ENCODE results near the gene RPTOR.

RPTOR gene

GRCh38 chr17:80822700-80823410 lies 278.2 kb downstream of the RPTOR start:
- DNase-seq, result no peak

- no peak for DNase-seq
Observed at GRCh38 chr17:80824549-80825470, 280.2 kb downstream of the RPTOR start.

- no peak for DNase-seq
Observed at GRCh38 chr17:80825471-80826345, 281.1 kb downstream of the RPTOR start.

GRCh38 chr17:80826346-80826954 lies 281.8 kb downstream of the RPTOR start:
- DNase-seq, result no peak

- peak; percentile 44 for DNase-seq
Observed at GRCh38 chr17:80826955-80827645, 282.5 kb downstream of the RPTOR start.

- DNase-seq, result no peak
Observed at GRCh38 chr17:80827646-80828643, 283.3 kb downstream of the RPTOR start.

- no peak for DNase-seq
Observed at GRCh38 chr17:80829166-80829813, 284.7 kb downstream of the RPTOR start.

- no peak for DNase-seq
Observed at GRCh38 chr17:80830020-80830780, 285.6 kb downstream of the RPTOR start.

GRCh38 chr17:80831491-80831890 lies 286.9 kb downstream of the RPTOR start:
- no peak for DNase-seq

GRCh38 chr17:80832266-80832676 lies 287.6 kb downstream of the RPTOR start:
- peak; percentile 65 for DNase-seq

- peak; percentile 78 for DNase-seq
Observed at GRCh38 chr17:80832888-80833583, 288.4 kb downstream of the RPTOR start.

- DNase-seq, result no peak
Observed at GRCh38 chr17:80833952-80834892, 289.6 kb downstream of the RPTOR start.

- DNase-seq, result no peak
Observed at GRCh38 chr17:80834893-80835275, 290.2 kb downstream of the RPTOR start.

GRCh38 chr17:80835816-80836657 lies 291.4 kb downstream of the RPTOR start:
- DNase-seq, result peak; percentile 41

- DNase-seq, result no peak
Observed at GRCh38 chr17:80836658-80836965, 292.0 kb downstream of the RPTOR start.

- DNase-seq, result no peak
Observed at GRCh38 chr17:80836971-80837481, 292.4 kb downstream of the RPTOR start.
